PFSK-1 (cell line): Measurements from ENCODE around the gene CMTM1.

Source experiments
- POLR2AphosphoS5 ChIP-seq: IDR thresholded peaks from 2 replicates; pipeline ENCODE4 v1.6.1; 2012; ENCODE audit warnings: low read depth, mild to moderate bottlenecking, control low read depth, low read length, moderate library complexity
- TAF1 ChIP-seq: IDR thresholded peaks from 2 replicates; pipeline ENCODE4 v1.6.1; 2012; ENCODE audit warnings: low read length, control low read depth, borderline replicate concordance; ENCODE audit not compliant: insufficient read depth

DNA sequence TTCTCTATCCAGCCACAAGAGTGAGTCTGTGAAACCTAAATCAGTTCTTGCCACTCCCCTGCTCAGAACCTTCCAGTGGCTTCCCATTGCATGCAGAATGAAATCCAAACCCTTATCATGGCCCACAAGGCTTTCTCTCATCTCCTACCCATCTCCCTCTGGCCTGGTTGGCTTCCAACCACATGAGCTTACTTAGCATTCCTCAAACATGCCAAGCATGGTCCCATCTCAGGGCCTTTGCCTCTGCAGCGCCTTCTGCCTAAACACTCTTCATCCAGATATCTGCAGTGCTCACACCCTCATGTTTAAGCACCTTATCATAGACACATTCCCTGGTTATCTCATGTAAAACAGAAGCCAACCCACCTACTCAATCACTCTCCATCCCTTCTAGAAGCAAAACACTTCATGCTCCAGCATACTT lies 31.9 kb upstream of the CMTM1 start:
- TF ChIP-seq POLR2AphosphoS5, result no peak
- no peak for TF ChIP-seq TAF1
